Gastroesophageal sphincter (tissue), 4 donors: ENCODE measurements around the gene ZNF175. TPM values are rescaled to one million over a fixed set of nuclear protein-coding genes. Genes with fewer than 3 reads are reported as not detected.

Experiments
- ATAC-seq: fragments of 150-250 bp; one replicate; pipeline ENCODE4 v1.9.1; 2016; ENCODE audit warnings: mild to moderate bottlenecking, moderate library complexity
- H3K27ac ChIP-seq, 4 donors: fragments of 200-600 bp; sonication (generic) in 3 of 4; 1 replicate in 3 of 4; 2 replicates in 1 of 4; pipeline ENCODE4 v1.5.1; 2016 to 2019
- H3K27me3 ChIP-seq: fragments of 200-600 bp; sonication (generic); one replicate; pipeline ENCODE4 v1.5.1; 2019
- H3K36me3 ChIP-seq, 2 donors: fragments of 200-600 bp; sonication (generic); one replicate each; pipeline ENCODE4 v1.5.1; 2019; ENCODE audit warnings: control low read depth in 1 of 2
- H3K4me1 ChIP-seq, 3 donors: fragments of 200-600 bp; sonication (generic); 1 replicate in 2 of 3; 2 replicates in 1 of 3; pipeline ENCODE4 v1.5.1; 2016 to 2019; ENCODE audit warnings: control low read depth in 2 of 3
- H3K4me3 ChIP-seq, 2 donors: fragments of 200-600 bp; sonication (generic); one replicate each; pipeline ENCODE4 v1.5.1; 2019; ENCODE audit warnings: mild to moderate bottlenecking in 1 of 2, moderate library complexity in 1 of 2
- H3K9me3 ChIP-seq, 3 donors: fragments of 200-600 bp; sonication (generic); one replicate each; pipeline ENCODE4 v1.5.1; 2017 to 2019; ENCODE audit warnings: control low read depth in 2 of 3
- CTCF ChIP-seq, 4 experiments: fragments of 200-600 bp in 2 of 4; fragments of 450-650 bp in 2 of 4; sonication (generic) in 1 of 4; IDR thresholded peaks; one replicate each; pipeline ENCODE4 v1.5.1; 2017 to 2019; ENCODE audit warnings: antibody characterized with exemption in 4 of 4, mild to moderate bottlenecking in 2 of 4, moderate library complexity in 2 of 4
- EP300 ChIP-seq: sonication (generic); formaldehyde crosslinking; IDR thresholded peaks from one replicate; pipeline ENCODE4 v1.6.1; 2017; ENCODE audit warnings: antibody characterized with exemption, mild to moderate bottlenecking
- POLR2A ChIP-seq, 2 donors: fragments of 450-650 bp; IDR thresholded peaks; one replicate each; pipeline ENCODE4 v1.6.1; 2017; ENCODE audit warnings: antibody characterized with exemption in 2 of 2, mild to moderate bottlenecking in 2 of 2, moderate library complexity in 1 of 2
- POLR2AphosphoS5 ChIP-seq: sonication (generic); formaldehyde crosslinking; IDR thresholded peaks from one replicate; pipeline ENCODE4 v1.6.1; 2017; ENCODE audit warnings: antibody characterized with exemption
- WGBS, 2 donors: methylation state at CpG; one replicate each; pipeline ENCODE4 v1.1.5; 2018; ENCODE audit warnings: low coverage in 1 of 2; 5-methylcytosine and 5-hydroxymethylcytosine counted together
- total RNA-seq, 4 donors: library from RNA; depleted of rRNA; stranded (reverse); fragments of >200 nt; gene quantifications; one replicate each; pipeline ENCODE4 v1.1.0, GENCODE V29; 2016

The ZNF175 gene
- 10 to 100 TPM in 1 of 4 donors, 1 to 10 TPM in 3; 6.5 to 12.8 (median 7.3) TPM for total RNA-seq

GRCh38 chr19:51570962-51571575, at the start of gene ZNF175:
ZNF175 (plus strand) TSS chr19:51571283; CDS start chr19:51573330, 2,047 bp downstream.
- Histone ChIP-seq H3K9me3 (no peaks in the 10 kb centered on the region), H3K4me1 (peaks cover 0 to 35% (median 12%) of the 10 kb centered on the region in 3 donors), H3K4me3 (peak within 1 kb of the TSS; percentile 79 to 99), H3K27ac (peak within 1 kb of the TSS; percentile 82 to 84 (median 83)), H3K27me3 (peaks cover 7% of the 10 kb centered on the region), H3K36me3 (peaks cover 0 to 28% of the 10 kb centered on the region in 2 donors)
- 0% methylated on average over 7 to 10 of the region's 30 CpGs for WGBS, 2 donors
- ATAC-seq, result peak; percentile 99
- peak; percentile 37 for TF ChIP-seq POLR2AphosphoS5
- no peak for TF ChIP-seq POLR2A (IDR thresholded peaks at IDR 0.05)

- TF ChIP-seq POLR2AphosphoS5, result no peak
- no peak for TF ChIP-seq EP300
- no peak for TF ChIP-seq CTCF (IDR thresholded peaks at IDR 0.05)
- no peak for TF ChIP-seq POLR2A (IDR thresholded peaks at IDR 0.05)
- Histone ChIP-seq H3K27me3 (peaks cover 43% of the 10 kb centered on the region), H3K9me3 (peaks cover 0 to 9% (median 0%) of the 10 kb centered on the region in 3 donors), H3K27ac (no peak overlapping the region), H3K4me1 (no peaks in the 10 kb centered on the region), H3K4me3 (no peak overlapping the region), H3K36me3 (no peaks in the 10 kb centered on the region)
- WGBS, 2 donors, result 77 to 90% methylated on average over 2 of the region's 2 CpGs
- ATAC-seq, result no peak
Measured at GRCh38 chr19:51521357-51521756, 49.7 kb upstream of the ZNF175 start.

- Histone ChIP-seq H3K36me3 (no peaks in the 10 kb centered on the region), H3K4me3 (no peak overlapping the region), H3K27ac (no peak overlapping the region), H3K9me3 (peaks cover 0 to 9% (median 0%) of the 10 kb centered on the region in 3 donors), H3K4me1 (no peaks in the 10 kb centered on the region), H3K27me3 (peaks cover 43% of the 10 kb centered on the region)
- ATAC-seq, result no peak
- WGBS, 2 donors, result 43 to 57% methylated on average over 1 to 2 of the region's 2 CpGs
- TF ChIP-seq POLR2AphosphoS5 (no peak), POLR2A (IDR thresholded peaks at IDR 0.05) (no peak), CTCF (IDR thresholded peaks at IDR 0.05) (no peak), EP300 (no peak)
Measured at GRCh38 chr19:51521781-51522180, 49.3 kb upstream of the ZNF175 start.

- Histone ChIP-seq H3K4me3 (no peak overlapping the region), H3K9me3 (no peaks in the 10 kb centered on the region), H3K36me3 (no peaks in the 10 kb centered on the region), H3K27ac (no peak overlapping the region), H3K4me1 (no peaks in the 10 kb centered on the region), H3K27me3 (peaks cover 45% of the 10 kb centered on the region)
- 45 to 77% methylated on average over 3 to 5 of the region's 8 CpGs for WGBS, 2 donors
- ATAC-seq, result no peak
- no peak for TF ChIP-seq POLR2AphosphoS5
Measured at GRCh38 chr19:51524666-51525264, 46.3 kb upstream of the ZNF175 start.

- no peak for TF ChIP-seq EP300
- no peak for TF ChIP-seq POLR2AphosphoS5
- no peak for TF ChIP-seq POLR2A (IDR thresholded peaks at IDR 0.05)
- TF ChIP-seq CTCF (IDR thresholded peaks at IDR 0.05), result no peak
- 20% methylated on average over 1 of the region's 4 CpGs; no CpG with 5 or more reads in 1 of the 2 donors for WGBS, 2 donors
- H3K4me3 ChIP-seq, result no peak overlapping the region
Measured at GRCh38 chr19:51525651-51526050, 45.4 kb upstream of the ZNF175 start.

GRCh38 chr19:51529301-51529700, 41.8 kb upstream of the ZNF175 start:
- Histone ChIP-seq H3K27ac (no peak overlapping the region), H3K4me3 (no peak overlapping the region), H3K4me1 (no peaks in the 10 kb centered on the region), H3K27me3 (peaks cover 51% of the 10 kb centered on the region), H3K9me3 (no peaks in the 10 kb centered on the region), H3K36me3 (no peaks in the 10 kb centered on the region)
- WGBS, 2 donors, result no CpG with 5 or more reads among the region's 2 CpGs
- TF ChIP-seq EP300, result no peak
- TF ChIP-seq CTCF (IDR thresholded peaks at IDR 0.05), result no peak
- no peak for ATAC-seq

More at GRCh38 chr19:51525651-51526050, 45.4 kb upstream of the ZNF175 start:
- Histone ChIP-seq H3K27me3 (peaks cover 47% of the 10 kb centered on the region), H3K36me3 (no peaks in the 10 kb centered on the region), H3K4me1 (no peaks in the 10 kb centered on the region), H3K27ac (no peak overlapping the region), H3K9me3 (no peaks in the 10 kb centered on the region)
- ATAC-seq, result no peak
